GM18907 (cell line): ENCODE measurements around the gene MAFF.
A peak's percentile ranks its signal among the peaks of the same experiment; 100 is the strongest.

ENCODE experiments used
- ATAC-seq: cut with Tn5 transposase; IDR thresholded peaks from one replicate; pipeline ENCODE4 v1.9.1; 2021; ENCODE audit warnings: mild to moderate bottlenecking, moderate library complexity; ENCODE audit not compliant: unreplicated experiment

The MAFF gene

GRCh38 chr22:38246046-38246658 lies 44.4 kb downstream of the MAFF start:
- no peak for ATAC-seq

GRCh38 chr22:38246692-38247091 lies 44.9 kb downstream of the MAFF start:
- no peak for ATAC-seq

DNA sequence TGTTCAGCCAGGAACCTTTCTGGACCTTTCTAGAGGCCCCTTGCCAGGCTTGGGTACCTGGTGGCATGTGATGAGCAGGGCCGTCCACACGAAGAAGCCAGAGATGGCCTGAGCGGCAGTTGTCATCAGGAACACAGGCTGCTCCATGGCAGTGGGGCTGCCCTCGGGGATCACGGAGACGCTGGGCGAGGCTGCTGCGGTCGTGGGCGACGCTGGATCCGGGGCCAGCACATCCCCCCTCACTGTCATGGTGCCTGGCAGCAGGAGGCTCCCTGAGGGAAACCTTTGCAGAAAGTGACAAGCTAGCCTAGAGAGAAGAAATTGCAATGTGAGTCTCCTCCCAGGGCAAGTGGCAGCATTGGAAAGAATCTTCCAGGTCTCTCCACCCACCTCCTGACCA lies 45.9 kb downstream of the MAFF start:
- ATAC-seq: no peak

GRCh38 chr22:38248280-38248679 lies 46.5 kb downstream of the MAFF start:
- ATAC-seq: no peak

- no peak for ATAC-seq
These were observed 47.5 kb downstream of the MAFF start for GRCh38 chr22:38249301-38249700.

DNA sequence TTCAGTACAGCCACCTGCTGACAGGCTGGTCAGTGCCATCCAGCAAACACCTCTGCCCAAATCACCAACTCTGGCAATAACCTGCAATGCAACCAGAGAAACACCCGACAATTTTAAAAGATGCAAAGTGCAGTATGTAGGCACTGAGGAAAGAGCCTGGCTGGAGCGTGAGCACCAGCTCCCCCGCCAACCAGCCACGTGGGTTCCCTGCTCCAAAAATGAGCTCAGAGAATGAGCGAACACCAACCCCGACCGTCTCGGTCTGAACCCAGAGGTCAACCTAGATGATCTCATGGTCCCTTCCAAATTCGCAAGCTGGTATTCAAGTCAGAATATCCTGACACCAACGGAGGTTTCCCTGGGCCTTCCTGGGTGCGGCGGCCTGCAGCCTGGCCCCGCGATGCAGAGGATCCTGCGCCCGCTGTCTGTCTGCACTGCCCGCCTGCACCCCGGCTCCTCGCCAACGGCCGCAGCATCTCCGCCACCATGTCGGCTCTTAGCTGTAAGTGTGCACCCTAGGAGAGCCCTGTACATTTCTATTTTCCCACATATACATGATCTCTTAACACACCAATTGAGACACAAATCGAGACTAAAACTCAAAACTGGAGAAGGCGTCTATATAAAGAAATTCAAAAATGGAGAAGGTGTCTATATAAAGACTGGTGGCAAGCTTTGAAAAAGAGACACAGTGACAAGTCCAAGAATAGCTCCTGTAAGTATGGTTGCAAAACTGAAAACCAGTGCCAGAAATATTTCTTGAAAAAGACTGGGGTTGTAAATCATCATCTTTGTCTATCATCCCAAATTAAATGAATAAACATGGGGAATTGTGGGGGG lies 48.2 kb downstream of the MAFF start:
- no peak for ATAC-seq

- ATAC-seq: no peak
These were observed 49.0 kb downstream of the MAFF start for GRCh38 chr22:38250643-38251340.

DNA sequence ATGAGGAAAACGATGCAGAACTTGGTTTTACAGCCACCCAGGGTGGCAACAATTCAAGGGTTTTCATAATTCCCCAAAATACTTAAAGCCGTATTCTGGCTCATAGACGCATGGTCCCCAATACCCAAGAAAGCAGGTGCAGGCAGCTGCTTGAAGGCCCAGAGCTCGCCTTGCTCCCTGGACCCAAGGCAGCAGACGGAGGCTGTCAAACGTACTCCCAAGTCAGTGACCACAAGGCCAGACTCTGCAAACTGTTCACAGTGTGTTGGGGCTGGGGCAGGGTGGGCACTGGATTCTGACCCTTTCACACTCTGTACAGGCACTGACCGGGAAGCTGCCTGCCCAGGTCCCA lies 49.5 kb downstream of the MAFF start:
- ATAC-seq: no peak

DNA sequence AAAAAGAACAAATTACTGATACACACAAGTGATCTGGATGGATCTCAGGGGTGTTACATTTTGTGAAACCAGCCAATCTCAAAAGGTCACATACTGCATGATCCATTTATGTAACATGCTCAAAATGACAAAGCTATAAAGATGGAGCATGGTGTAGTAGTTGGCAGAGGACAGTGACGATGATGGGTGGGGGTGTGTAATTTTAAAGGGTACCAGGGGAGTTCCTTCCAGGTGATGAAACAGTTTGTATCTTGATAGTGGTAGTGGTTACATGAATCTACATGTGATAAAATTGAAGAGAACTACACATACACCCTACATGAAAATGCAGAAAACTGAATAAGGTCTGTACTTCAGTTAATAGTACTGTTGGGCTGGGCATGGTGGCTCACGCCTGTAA lies 53.9 kb downstream of the MAFF start:
- ATAC-seq: no peak

DNA sequence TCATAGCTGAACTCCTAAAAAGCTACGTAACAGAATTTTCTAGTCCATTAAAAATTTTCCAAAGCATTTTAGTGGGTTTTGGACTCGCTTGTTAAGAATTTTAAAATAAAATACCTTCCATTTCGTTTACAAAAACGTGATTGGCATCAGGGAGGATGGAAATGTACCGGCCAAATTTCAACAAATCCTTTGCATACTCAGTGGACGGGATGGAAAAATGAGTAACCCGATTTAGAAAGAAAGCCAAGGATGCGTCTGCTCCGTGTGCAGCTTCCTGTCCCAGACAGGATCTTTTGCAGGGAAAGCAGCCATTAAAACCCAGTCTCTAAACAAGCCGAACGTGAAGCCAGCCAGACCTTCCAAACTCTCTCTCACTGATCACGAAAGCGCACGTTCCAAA lies 55.4 kb downstream of the MAFF start:
- ATAC-seq: no peak

DNA sequence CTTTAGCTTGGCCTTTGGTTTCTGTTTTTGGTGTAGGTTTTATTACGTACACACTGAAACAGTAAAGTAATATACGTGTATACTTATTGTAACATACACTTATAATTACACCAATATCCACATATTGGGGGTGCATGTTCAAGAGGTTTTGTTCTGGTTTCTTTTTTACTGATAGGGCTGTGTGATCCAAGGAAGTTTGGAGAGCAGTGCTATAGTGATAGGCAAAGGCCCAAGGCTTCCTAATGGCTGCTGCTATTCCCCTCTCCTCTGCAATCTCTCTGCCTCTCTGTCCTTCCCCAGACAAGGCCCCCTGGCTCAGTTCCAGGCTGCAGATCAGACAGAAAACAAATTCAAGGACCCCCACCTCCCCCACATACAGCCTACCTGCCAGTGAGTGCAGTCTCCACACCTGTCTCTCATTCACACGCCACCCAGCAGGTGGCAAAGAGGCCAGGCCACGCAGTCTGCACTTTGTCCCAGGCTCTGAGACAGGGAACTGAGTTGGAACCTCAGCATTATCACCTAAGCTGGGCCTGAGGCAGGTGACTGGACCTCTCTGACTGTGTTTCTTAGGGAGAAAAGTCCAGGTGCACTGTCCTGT lies 56.0 kb downstream of the MAFF start:
- no peak for ATAC-seq

DNA sequence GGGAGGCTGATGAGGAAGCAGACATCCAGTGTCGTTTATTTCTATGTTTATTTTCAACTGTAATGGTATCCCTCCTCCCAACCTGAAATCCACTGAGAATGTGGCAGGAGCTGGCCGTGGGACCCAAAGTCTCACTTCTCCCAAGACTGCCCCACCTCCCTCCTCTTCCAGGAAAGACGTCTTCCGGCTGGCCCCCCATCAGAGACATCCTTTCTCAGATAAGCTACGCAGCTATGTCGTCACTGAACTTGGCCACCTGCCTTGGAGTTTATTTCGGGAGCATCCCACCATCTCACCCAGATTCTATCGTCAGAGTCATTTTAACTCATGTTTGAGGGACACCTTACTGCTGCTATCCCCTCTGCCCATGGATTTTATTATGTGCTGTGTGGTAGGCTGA lies 57.1 kb downstream of the MAFF start:
- no peak for ATAC-seq

- ATAC-seq: no peak
These were observed 57.6 kb downstream of the MAFF start for GRCh38 chr22:38259370-38259769.

DNA sequence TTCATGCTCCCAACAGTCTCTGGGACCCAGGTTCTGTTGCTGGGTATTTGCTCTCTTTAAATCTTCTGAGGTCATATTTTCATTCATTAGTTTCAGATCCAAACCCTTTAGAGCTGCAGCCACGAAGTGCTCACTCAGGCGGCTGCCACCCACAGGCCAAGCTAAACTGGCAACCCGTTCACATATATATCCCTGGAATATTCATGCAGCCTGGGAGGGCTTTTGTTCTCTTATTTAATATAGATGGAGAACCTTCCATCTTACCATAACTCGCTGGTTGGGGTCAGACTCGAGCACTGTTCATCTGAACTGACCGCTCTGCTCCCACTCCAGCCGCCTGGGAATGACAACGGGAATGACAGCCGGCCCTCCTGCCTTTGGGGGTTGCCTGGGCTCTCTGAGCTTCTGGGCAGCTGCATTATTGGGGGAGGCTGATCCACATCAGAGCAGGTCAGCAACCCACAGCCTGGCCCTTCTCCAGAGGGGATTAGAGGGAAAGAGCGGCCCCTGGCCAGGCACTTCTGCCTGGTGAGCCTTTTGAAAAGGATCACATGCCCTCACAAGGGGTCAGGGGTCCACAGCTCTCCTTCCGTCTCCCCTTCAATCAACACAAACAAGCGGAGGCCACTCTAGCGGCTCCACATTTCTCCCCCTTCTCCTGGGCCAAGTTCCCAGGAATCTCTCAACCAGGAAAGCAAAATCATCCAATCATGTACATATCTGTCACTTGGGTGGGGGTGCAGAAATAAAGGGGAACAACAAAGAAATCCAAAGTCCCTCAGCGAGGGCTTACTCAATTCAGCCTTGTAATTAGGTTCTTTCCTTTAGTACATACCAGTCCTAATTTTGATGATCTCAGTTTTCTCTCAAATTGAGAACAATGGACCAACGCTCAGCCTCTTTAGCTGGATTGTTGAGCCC lies 59.2 kb downstream of the MAFF start:
- peak; percentile 7 for ATAC-seq

DNA sequence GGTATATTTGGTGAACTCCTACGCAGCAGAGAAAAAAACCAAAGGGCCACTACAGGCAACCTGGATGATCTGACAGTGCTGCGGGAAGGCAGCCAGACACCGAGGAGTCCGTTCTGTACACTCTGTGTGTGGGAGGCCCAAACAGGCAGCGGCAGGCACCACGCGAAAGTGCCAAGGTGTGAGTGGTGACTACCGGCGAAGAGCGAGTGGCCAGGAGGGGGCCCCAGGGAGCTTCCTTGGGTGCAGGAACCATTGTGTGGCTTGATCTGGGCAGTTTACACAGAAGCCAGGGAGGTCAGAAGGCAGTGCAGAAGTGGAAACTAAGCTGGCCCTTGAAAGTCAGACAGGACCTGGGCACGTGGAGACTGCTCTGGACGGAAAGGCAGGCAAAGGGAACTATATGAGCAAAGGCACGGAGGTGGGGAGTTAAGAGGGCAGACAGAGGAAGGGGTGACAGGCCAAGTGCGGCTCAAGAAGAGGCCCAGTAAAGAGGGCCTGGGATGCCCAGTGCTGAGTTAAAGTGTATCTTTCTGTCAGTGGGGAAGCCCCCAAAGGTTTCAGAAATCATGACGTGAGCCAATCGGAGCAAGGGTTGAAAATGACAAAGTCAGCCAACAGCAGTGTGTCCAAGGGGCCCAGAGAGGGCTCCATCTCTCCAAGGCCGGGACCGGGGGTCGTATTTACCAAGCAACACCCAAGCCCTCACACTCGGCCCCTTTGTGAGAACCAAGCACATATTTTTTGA lies 60.4 kb downstream of the MAFF start:
- ATAC-seq: no peak

GRCh38 chr22:38264322-38264843 lies 62.6 kb downstream of the MAFF start:
- ATAC-seq: no peak
